ENCODE results near the gene TEX13D. TPM values are rescaled to one million over a fixed set of nuclear protein-coding genes. Genes with fewer than 3 reads are reported as not detected.

The TEX13D gene
- total RNA-seq, 1 donor from 2014 or later = 0.11 TPM

GRCh38 chrX:124338733-124339514 is 6.5 kb downstream of the TEX13D start:
- Mint-ChIP-seq H3K27me3 (ENCODE audit: low read depth) (no peaks in the 10 kb centered on the region), H3K27ac (no peak overlapping the region), H3K9me3 (no peaks in the 10 kb centered on the region), H3K4me3 (ENCODE audit: low read depth) (no peak overlapping the region), H3K4me1 (ENCODE audit: low read depth) (peaks cover 42% of the 10 kb centered on the region), H3K36me3 (ENCODE audit: low read depth) (no peaks in the 10 kb centered on the region)
- DNase-seq (ENCODE audit: low spot score) = no peak
- intact Hi-C loops (cut with micrococcal nuclease) = no loop called here

- no peaks in the 10 kb centered on the region for H3K27me3 Mint-ChIP-seq (ENCODE audit: low read depth)
- H3K4me1 Mint-ChIP-seq (ENCODE audit: low read depth) = peaks cover 50% of the 10 kb centered on the region
- H3K4me3 Mint-ChIP-seq (ENCODE audit: low read depth) = no peak overlapping the region
- intact Hi-C loops (cut with micrococcal nuclease) = loop anchor here (1.0 to 10.0 kb wide), 4 partner anchors 17 to 953 kb away; no protein-coding TSS in a partner anchor
- DNase-seq (ENCODE audit: low spot score) = no peak
- H3K36me3 Mint-ChIP-seq (ENCODE audit: low read depth) = no peaks in the 10 kb centered on the region
- H3K27ac Mint-ChIP-seq = peak overlapping the region; percentile 77
- no peaks in the 10 kb centered on the region for H3K9me3 Mint-ChIP-seq
Measured at GRCh38 chrX:124341396-124342132, 9.1 kb downstream of the TEX13D start.

- H3K4me3 Mint-ChIP-seq (ENCODE audit: low read depth) = peak overlapping the region; percentile 21
- H3K36me3 Mint-ChIP-seq (ENCODE audit: low read depth) = no peaks in the 10 kb centered on the region
- intact Hi-C loops (cut with micrococcal nuclease) = loop anchor here (1.0 to 10.0 kb wide), 4 partner anchors 16 to 952 kb away; no protein-coding TSS in a partner anchor
- DNase-seq (ENCODE audit: low spot score) = no peak
- no peaks in the 10 kb centered on the region for H3K9me3 Mint-ChIP-seq
- H3K27me3 Mint-ChIP-seq (ENCODE audit: low read depth) = no peaks in the 10 kb centered on the region
- peaks cover 50% of the 10 kb centered on the region for H3K4me1 Mint-ChIP-seq (ENCODE audit: low read depth)
- peak overlapping the region; percentile 77 for H3K27ac Mint-ChIP-seq
Measured at GRCh38 chrX:124342174-124342867, 9.9 kb downstream of the TEX13D start.

- Mint-ChIP-seq H3K36me3 (ENCODE audit: low read depth) (peaks cover 1% of the 10 kb centered on the region), H3K27me3 (ENCODE audit: low read depth) (no peaks in the 10 kb centered on the region), H3K4me3 (ENCODE audit: low read depth) (no peak overlapping the region), H3K9me3 (no peaks in the 10 kb centered on the region), H3K27ac (peak overlapping the region; percentile 77), H3K4me1 (ENCODE audit: low read depth) (peaks cover 50% of the 10 kb centered on the region)
- intact Hi-C loops (cut with micrococcal nuclease) = loop anchor here (2.0 to 10.0 kb wide), 3 partner anchors 16 to 952 kb away; no protein-coding TSS in a partner anchor
- no peak for DNase-seq (ENCODE audit: low spot score)
Measured at GRCh38 chrX:124343016-124343415, 10.6 kb downstream of the TEX13D start.

GRCh38 chrX:124344246-124344645 is 11.8 kb downstream of the TEX13D start:
- H3K27ac Mint-ChIP-seq = peak overlapping the region; percentile 85

GRCh38 chrX:124346117-124346876 is 13.8 kb downstream of the TEX13D start, which contains the start of gene SH2D1A:
SH2D1A (plus strand) TSS chrX:124346563; CDS start chrX:124346643, 80 bp downstream.
- intact Hi-C loops (cut with micrococcal nuclease) = loop anchor here (2.0 to 10.0 kb wide), 4 partner anchors 64 to 949 kb away; partner anchors contain the start of gene STAG2
- Mint-ChIP-seq H3K36me3 (ENCODE audit: low read depth) (peaks cover 11% of the 10 kb centered on the region), H3K27me3 (ENCODE audit: low read depth) (no peaks in the 10 kb centered on the region)

More at GRCh38 chrX:124344246-124344645, 11.8 kb downstream of the TEX13D start:
- H3K27me3 Mint-ChIP-seq (ENCODE audit: low read depth) = no peaks in the 10 kb centered on the region
- intact Hi-C loops (cut with micrococcal nuclease) = loop anchor here (10.0 kb wide), 2 partner anchors 489 to 951 kb away; no protein-coding TSS in a partner anchor
- H3K4me1 Mint-ChIP-seq (ENCODE audit: low read depth) = peaks cover 51% of the 10 kb centered on the region
- no peak for DNase-seq (ENCODE audit: low spot score)
- no peaks in the 10 kb centered on the region for H3K9me3 Mint-ChIP-seq
- peaks cover 7% of the 10 kb centered on the region for H3K36me3 Mint-ChIP-seq (ENCODE audit: low read depth)
- H3K4me3 Mint-ChIP-seq (ENCODE audit: low read depth) = peak overlapping the region; percentile 38

GRCh38 chrX:124346877-124347241 is 14.4 kb downstream of the TEX13D start:
- Mint-ChIP-seq H3K4me1 (ENCODE audit: low read depth) (peaks cover 43% of the 10 kb centered on the region), H3K27me3 (ENCODE audit: low read depth) (no peaks in the 10 kb centered on the region), H3K36me3 (ENCODE audit: low read depth) (peaks cover 16% of the 10 kb centered on the region), H3K9me3 (no peaks in the 10 kb centered on the region), H3K27ac (peak overlapping the region; percentile 99), H3K4me3 (ENCODE audit: low read depth) (peak overlapping the region; percentile 94)
- intact Hi-C loops (cut with micrococcal nuclease) = loop anchor here (1.0 to 10.0 kb wide), 6 partner anchors 65 to 948 kb away; partner anchors contain the start of gene STAG2
- DNase-seq (ENCODE audit: low spot score) = no peak

More at GRCh38 chrX:124346117-124346876, 13.8 kb downstream of the TEX13D start, which contains the start of gene SH2D1A:
- Mint-ChIP-seq H3K27ac (peak within 1 kb of the TSS; percentile 99), H3K4me3 (ENCODE audit: low read depth) (peak within 1 kb of the TSS; percentile 94), H3K9me3 (no peaks in the 10 kb centered on the region), H3K4me1 (ENCODE audit: low read depth) (peaks cover 45% of the 10 kb centered on the region)
- DNase-seq (ENCODE audit: low spot score) = peak; percentile 24

- intact Hi-C loops (cut with micrococcal nuclease) = loop anchor here (1.0 to 10.0 kb wide), 6 partner anchors 65 to 948 kb away; partner anchors contain the start of gene STAG2
- peak overlapping the region; percentile 94 for H3K4me3 Mint-ChIP-seq (ENCODE audit: low read depth)
- DNase-seq (ENCODE audit: low spot score) = no peak
- no peaks in the 10 kb centered on the region for H3K9me3 Mint-ChIP-seq
- peak overlapping the region; percentile 99 for H3K27ac Mint-ChIP-seq
- peaks cover 18% of the 10 kb centered on the region for H3K36me3 Mint-ChIP-seq (ENCODE audit: low read depth)
- peaks cover 41% of the 10 kb centered on the region for H3K4me1 Mint-ChIP-seq (ENCODE audit: low read depth)
- no peaks in the 10 kb centered on the region for H3K27me3 Mint-ChIP-seq (ENCODE audit: low read depth)
Measured at GRCh38 chrX:124347242-124347641, 14.8 kb downstream of the TEX13D start.

GRCh38 chrX:124348182-124348581 is 15.7 kb downstream of the TEX13D start:
- no peak for DNase-seq (ENCODE audit: low spot score)
- no peaks in the 10 kb centered on the region for H3K27me3 Mint-ChIP-seq (ENCODE audit: low read depth)
- H3K27ac Mint-ChIP-seq = peak overlapping the region; percentile 99
- no peaks in the 10 kb centered on the region for H3K9me3 Mint-ChIP-seq
- H3K36me3 Mint-ChIP-seq (ENCODE audit: low read depth) = peaks cover 24% of the 10 kb centered on the region
- H3K4me3 Mint-ChIP-seq (ENCODE audit: low read depth) = peak overlapping the region; percentile 94
- H3K4me1 Mint-ChIP-seq (ENCODE audit: low read depth) = peaks cover 40% of the 10 kb centered on the region
- intact Hi-C loops (cut with micrococcal nuclease) = loop anchor here (5.0 to 10.0 kb wide), 3 partner anchors 66 to 947 kb away; no protein-coding TSS in a partner anchor

- Mint-ChIP-seq H3K27me3 (ENCODE audit: low read depth) (no peaks in the 10 kb centered on the region), H3K4me3 (ENCODE audit: low read depth) (peak overlapping the region; percentile 94), H3K4me1 (ENCODE audit: low read depth) (peaks cover 37% of the 10 kb centered on the region), H3K27ac (peak overlapping the region; percentile 99), H3K36me3 (ENCODE audit: low read depth) (peaks cover 29% of the 10 kb centered on the region), H3K9me3 (no peaks in the 10 kb centered on the region)
- DNase-seq (ENCODE audit: low spot score) = no peak
- intact Hi-C loops (cut with micrococcal nuclease) = loop anchor here (5.0 to 10.0 kb wide), 3 partner anchors 67 to 946 kb away; no protein-coding TSS in a partner anchor
Measured at GRCh38 chrX:124348885-124349453, 16.5 kb downstream of the TEX13D start.

- Mint-ChIP-seq H3K4me1 (ENCODE audit: low read depth) (peaks cover 47% of the 10 kb centered on the region), H3K27me3 (ENCODE audit: low read depth) (no peaks in the 10 kb centered on the region), H3K27ac (peak overlapping the region; percentile 83), H3K4me3 (ENCODE audit: low read depth) (peak overlapping the region; percentile 73), H3K36me3 (ENCODE audit: low read depth) (peaks cover 53% of the 10 kb centered on the region), H3K9me3 (peaks cover 4% of the 10 kb centered on the region)
- no peak for DNase-seq (ENCODE audit: low spot score)
- intact Hi-C loops (cut with micrococcal nuclease) = loop anchor here (10.0 kb wide), 1 partner anchor 260 kb away; no protein-coding TSS in a partner anchor
Measured at GRCh38 chrX:124354648-124355047, 22.2 kb downstream of the TEX13D start.
